Measurements from ENCODE around the gene PXDN. TPM values are rescaled to one million over a fixed set of nuclear protein-coding genes. Genes with fewer than 3 reads are reported as not detected.
A peak's percentile ranks its signal among the peaks of the same experiment; 100 is the strongest.
"Not testable (repeated sequence)": the region's sequence is repeated elsewhere in the genome, so short reads cannot be mapped to it uniquely, and the experiment has no call there.

The PXDN gene
- total RNA-seq, 1 experiment from 2014 or later = 102 TPM

GRCh38 chr2:1781291-1782080 lies 37.2 kb upstream of the PXDN start:
- no peak for DNase-seq
- Histone ChIP-seq H3K4me3 (ENCODE audit: insufficient read depth, low read depth, low read length) (no peak overlapping the region), H3K27me3 (ENCODE audit: control insufficient read depth, insufficient read depth, low read length) (no peaks in the 10 kb centered on the region; the same call in 1 of the 2 replicates), H3K36me3 (replicated peaks; ENCODE audit: control insufficient read depth, insufficient read depth, low read length) (no peaks in the 10 kb centered on the region)

- Histone ChIP-seq H3K36me3 (replicated peaks; ENCODE audit: control insufficient read depth, insufficient read depth, low read length) (no peaks in the 10 kb centered on the region), H3K4me3 (ENCODE audit: insufficient read depth, low read depth, low read length) (no peak overlapping the region), H3K27me3 (ENCODE audit: control insufficient read depth, insufficient read depth, low read length) (no peaks in the 10 kb centered on the region; the same call in 1 of the 2 replicates)
- DNase-seq = no peak
Observed at GRCh38 chr2:1780693-1781092, 36.4 kb upstream of the PXDN start.

DNA sequence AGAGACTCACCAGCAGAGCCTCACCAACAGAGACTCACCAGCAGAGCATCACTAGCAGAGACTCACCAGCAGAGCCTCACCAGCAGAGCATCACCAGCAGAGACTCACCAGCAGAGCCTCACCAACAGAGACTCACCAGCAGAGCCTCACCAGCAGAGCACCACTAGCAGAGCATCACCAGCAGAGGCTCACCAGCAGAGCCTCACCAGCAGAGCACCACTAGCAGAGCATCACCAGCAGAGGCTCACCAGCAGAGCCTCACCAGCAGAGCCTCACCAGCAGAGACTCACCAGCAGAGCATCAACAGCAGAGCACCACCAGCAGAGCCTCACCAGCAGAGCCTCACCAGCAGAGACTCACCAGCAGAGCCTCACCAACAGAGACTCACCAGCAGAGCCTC lies 35.7 kb upstream of the PXDN start:
- DNase-seq; H3K27me3 ChIP-seq (ENCODE audit: control insufficient read depth, insufficient read depth, low read length); H3K4me3 ChIP-seq (ENCODE audit: insufficient read depth, low read depth, low read length); H3K36me3 ChIP-seq (replicated peaks; ENCODE audit: control insufficient read depth, insufficient read depth, low read length): not testable (repeated sequence)

GRCh38 chr2:1778566-1778965 lies 34.3 kb upstream of the PXDN start:
- H3K36me3 ChIP-seq (replicated peaks; ENCODE audit: control insufficient read depth, insufficient read depth, low read length) = no peaks in the 10 kb centered on the region
- no peak overlapping the region for H3K4me3 ChIP-seq (ENCODE audit: insufficient read depth, low read depth, low read length)
- no peaks in the 10 kb centered on the region; the same call in 1 of the 2 replicates for H3K27me3 ChIP-seq (ENCODE audit: control insufficient read depth, insufficient read depth, low read length)
- DNase-seq = no peak

GRCh38 chr2:1777781-1778180 lies 33.5 kb upstream of the PXDN start:
- no peak for DNase-seq
- no peaks in the 10 kb centered on the region; the same call in 1 of the 2 replicates for H3K27me3 ChIP-seq (ENCODE audit: control insufficient read depth, insufficient read depth, low read length)
- no peak overlapping the region for H3K4me3 ChIP-seq (ENCODE audit: insufficient read depth, low read depth, low read length)
- no peaks in the 10 kb centered on the region for H3K36me3 ChIP-seq (replicated peaks; ENCODE audit: control insufficient read depth, insufficient read depth, low read length)

DNA sequence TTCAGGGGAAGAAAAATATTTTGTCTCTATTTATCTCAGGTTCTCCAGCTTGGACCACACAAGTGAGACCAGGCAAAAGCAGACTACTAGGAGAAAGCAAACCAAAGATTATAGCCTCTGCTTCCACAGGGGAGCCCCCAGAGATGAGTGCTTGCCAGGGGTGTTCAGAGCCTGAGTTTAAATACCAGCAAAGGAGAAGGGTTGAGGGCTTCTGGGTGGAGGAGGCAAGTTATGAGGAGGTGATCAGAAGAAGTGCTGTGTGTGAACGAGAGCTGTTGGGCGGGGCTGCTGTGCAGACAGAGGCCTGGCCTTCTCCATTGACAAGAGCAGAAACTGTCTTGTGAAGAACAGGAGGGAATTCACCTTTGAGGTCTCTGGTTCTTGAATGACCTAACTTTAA lies 32.8 kb upstream of the PXDN start:
- Histone ChIP-seq H3K27me3 (ENCODE audit: control insufficient read depth, insufficient read depth, low read length) (no peaks in the 10 kb centered on the region; the same call in 1 of the 2 replicates), H3K36me3 (replicated peaks; ENCODE audit: control insufficient read depth, insufficient read depth, low read length) (no peaks in the 10 kb centered on the region), H3K4me3 (ENCODE audit: insufficient read depth, low read depth, low read length) (no peak overlapping the region)
- no peak for DNase-seq

- H3K27me3 ChIP-seq (ENCODE audit: control insufficient read depth, insufficient read depth, low read length) = no peaks in the 10 kb centered on the region; the same call in 1 of the 2 replicates
Observed at GRCh38 chr2:1775511-1776035, 31.3 kb upstream of the PXDN start.

DNA sequence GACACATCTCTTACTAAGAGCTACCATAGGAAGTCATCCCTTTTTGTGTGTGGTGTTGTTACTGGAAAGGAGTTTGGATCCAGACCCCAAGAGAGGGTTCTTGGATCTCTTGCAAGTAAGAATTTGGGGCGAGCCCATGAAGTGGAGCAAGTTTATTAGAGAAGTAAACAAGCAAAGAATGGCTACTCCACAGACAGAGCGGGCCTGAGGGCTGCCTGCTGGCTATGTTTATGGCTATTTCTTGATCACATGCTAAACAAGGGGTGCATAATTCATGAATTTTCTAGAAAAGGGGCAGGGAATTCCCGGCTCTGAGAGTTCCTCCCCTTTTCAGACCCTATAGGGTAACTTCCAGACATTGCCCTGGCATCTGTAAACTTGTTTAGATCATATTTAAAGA lies 30.6 kb upstream of the PXDN start:
- no peak for DNase-seq
- Histone ChIP-seq H3K4me3 (ENCODE audit: insufficient read depth, low read depth, low read length) (no peak overlapping the region), H3K36me3 (replicated peaks; ENCODE audit: control insufficient read depth, insufficient read depth, low read length) (no peaks in the 10 kb centered on the region), H3K27me3 (ENCODE audit: control insufficient read depth, insufficient read depth, low read length) (no peaks in the 10 kb centered on the region; the same call in 1 of the 2 replicates)

More at GRCh38 chr2:1775511-1776035, 31.3 kb upstream of the PXDN start:
- Histone ChIP-seq H3K4me3 (ENCODE audit: insufficient read depth, low read depth, low read length) (no peak overlapping the region), H3K36me3 (replicated peaks; ENCODE audit: control insufficient read depth, insufficient read depth, low read length) (no peaks in the 10 kb centered on the region)
- DNase-seq = no peak

- no peaks in the 10 kb centered on the region; the same call in 1 of the 2 replicates for H3K27me3 ChIP-seq (ENCODE audit: control insufficient read depth, insufficient read depth, low read length)
- no peak for DNase-seq
- no peak overlapping the region for H3K4me3 ChIP-seq (ENCODE audit: insufficient read depth, low read depth, low read length)
- H3K36me3 ChIP-seq (replicated peaks; ENCODE audit: control insufficient read depth, insufficient read depth, low read length) = no peaks in the 10 kb centered on the region
Observed at GRCh38 chr2:1773883-1774282, 29.6 kb upstream of the PXDN start.

DNA sequence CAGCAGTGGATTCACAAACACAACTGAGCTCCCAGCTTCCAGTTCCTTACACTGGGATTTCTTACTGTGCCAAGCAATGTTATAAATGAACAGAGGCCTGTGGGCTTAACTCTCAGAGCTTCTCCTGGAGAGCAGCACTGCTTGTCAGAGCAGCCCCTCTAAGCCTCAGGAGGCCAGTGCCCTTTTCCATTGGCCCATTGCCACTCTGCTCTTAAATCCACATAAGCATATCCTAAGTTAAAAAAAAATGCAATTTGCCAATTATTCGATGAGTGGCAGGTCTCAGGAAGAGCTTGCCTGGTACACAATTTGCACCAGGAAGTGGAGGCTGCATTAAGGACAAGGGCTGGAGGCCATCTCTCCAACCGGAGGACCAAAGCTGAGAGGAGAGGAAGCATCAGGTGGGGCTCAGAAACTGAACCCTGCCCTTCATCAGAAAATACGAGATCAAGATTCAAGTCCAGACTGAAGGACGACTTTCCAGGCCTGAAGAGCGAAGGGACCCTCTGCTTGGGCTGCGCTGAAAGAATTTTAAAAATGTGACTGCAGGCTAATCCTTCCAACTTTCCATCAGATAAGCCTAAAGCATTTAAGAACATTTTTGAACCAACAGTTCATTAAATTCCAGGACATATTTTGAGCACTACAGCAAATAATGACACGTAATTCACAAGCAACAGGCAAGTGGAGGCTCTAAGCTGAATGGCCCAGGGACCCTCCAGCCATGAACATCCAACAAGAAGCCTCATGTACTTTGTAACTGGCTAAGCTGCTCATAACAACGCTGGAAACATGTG lies 28.4 kb upstream of the PXDN start:
- no peaks in the 10 kb centered on the region; the same call in 1 of the 2 replicates for H3K27me3 ChIP-seq (ENCODE audit: control insufficient read depth, insufficient read depth, low read length)
- no peak for DNase-seq
- H3K4me3 ChIP-seq (ENCODE audit: insufficient read depth, low read depth, low read length) = no peak overlapping the region
- H3K36me3 ChIP-seq (replicated peaks; ENCODE audit: control insufficient read depth, insufficient read depth, low read length) = no peaks in the 10 kb centered on the region

DNA sequence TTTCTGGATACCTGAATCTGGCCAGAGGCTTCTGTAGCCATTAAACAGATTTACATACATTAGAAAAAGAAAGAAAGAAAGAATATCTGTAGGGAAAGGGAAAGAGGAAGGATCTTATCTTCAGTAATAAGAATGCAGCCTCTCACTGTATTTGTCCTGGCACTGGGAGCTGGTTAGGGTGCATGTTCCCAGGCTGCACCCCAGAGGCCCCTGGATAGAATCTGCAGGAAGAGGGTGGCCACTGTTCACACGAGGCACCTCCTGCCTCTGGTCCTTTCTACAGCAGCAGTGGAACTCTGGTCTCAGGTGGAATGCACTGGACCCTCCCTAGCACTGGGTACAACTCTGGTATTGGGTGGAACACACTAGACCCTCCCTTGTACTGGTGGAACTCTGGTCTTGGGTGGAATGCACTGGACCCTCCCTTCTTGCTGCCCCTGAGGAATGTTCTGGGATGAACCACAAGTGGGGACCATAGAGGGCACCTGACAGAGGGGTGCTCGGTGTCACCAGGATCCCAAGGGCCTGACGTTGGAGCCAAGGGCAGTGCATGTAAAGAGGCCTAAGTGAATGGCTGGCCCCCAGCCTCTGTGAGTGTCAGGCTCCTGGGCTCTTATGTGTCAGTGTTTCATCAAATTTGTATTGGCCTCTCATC lies 27.4 kb upstream of the PXDN start:
- Histone ChIP-seq H3K4me3 (ENCODE audit: insufficient read depth, low read depth, low read length) (no peak overlapping the region), H3K36me3 (replicated peaks; ENCODE audit: control insufficient read depth, insufficient read depth, low read length) (no peaks in the 10 kb centered on the region), H3K27me3 (ENCODE audit: control insufficient read depth, insufficient read depth, low read length) (no peaks in the 10 kb centered on the region)
- peak; percentile 19 for DNase-seq

DNA sequence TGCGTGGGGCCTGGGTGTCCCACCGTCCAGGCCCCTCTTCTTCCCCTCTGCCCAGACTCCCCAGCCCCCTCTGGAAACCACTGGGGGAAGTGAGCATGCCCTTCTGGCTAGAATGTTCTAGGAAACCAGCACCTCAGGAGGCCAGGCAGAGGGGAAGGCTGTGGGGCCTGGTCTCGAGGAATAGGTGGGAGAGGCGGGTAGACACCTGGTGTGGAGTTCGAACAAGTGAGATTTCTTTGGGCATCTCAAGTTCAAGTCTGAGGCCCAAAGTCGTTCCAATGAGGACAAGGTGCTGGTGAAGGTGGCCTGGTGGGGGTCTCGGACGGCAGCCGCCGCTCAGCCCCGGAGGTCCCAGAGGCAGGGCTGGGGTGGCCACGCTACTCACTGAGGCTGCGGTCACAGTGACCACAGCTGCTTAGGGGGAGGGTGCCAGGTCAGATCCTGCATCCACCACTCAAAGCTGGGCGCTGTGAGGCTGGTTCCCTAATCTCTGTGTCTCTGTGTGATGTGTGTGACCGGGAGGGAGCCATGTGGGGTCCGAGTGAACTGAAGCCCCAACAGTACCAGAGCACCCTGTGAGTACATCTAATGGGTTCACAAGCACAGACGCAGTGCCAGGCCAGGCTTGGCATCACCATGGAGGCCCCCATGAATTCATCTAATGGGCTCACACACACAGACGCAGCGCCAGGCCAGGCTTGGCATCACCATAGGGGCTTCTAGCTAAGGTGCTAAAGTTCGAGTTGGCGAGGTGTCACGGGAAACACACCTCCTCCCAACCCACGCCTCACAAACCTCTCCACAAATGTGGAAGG lies 26.5 kb upstream of the PXDN start:
- peak; percentile 23 for DNase-seq
- no peaks in the 10 kb centered on the region for H3K36me3 ChIP-seq (replicated peaks; ENCODE audit: control insufficient read depth, insufficient read depth, low read length)
- no peak overlapping the region for H3K4me3 ChIP-seq (ENCODE audit: insufficient read depth, low read depth, low read length)
- H3K27me3 ChIP-seq (ENCODE audit: control insufficient read depth, insufficient read depth, low read length) = no peaks in the 10 kb centered on the region

- Histone ChIP-seq H3K4me3 (ENCODE audit: insufficient read depth, low read depth, low read length) (no peak overlapping the region), H3K27me3 (ENCODE audit: control insufficient read depth, insufficient read depth, low read length) (no peaks in the 10 kb centered on the region), H3K36me3 (replicated peaks; ENCODE audit: control insufficient read depth, insufficient read depth, low read length) (no peaks in the 10 kb centered on the region)
- DNase-seq = peak; percentile 94
Observed at GRCh38 chr2:1769703-1770422, 25.5 kb upstream of the PXDN start.
